ENCODE data around the gene PANK4. TPM values are rescaled to one million over a fixed set of nuclear protein-coding genes. Genes with fewer than 3 reads are reported as not detected.
"Not testable (repeated sequence)": the region's sequence is repeated elsewhere in the genome, so short reads cannot be mapped to it uniquely, and the experiment has no call there.

The PANK4 gene
- total RNA-seq, 1 experiment from 2014 or later = 18.0 TPM

DNA sequence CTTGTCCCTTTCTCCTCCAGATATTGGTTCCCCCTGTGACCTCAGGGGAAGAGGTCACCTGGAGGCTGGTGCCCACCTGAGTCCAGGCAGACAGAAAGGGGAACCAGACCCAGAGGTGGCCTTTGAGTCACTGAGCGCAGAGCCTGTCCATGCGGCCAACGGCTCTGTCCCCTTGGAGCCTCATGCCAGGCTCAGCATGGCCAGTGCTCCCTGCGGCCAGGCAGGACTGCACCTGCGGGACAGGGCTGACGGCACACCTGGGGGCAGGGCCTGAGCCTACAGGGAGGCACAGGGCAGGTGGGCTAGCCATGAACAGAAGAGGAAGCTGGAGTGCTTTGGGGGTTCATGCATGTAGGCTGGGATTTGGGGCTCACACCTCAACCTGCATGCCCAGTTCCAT, 32.5 kb upstream of the PANK4 start:
- no peak for DNase-seq (ENCODE audit: low read depth)

GRCh38 chr1:2558420-2558819, 32.0 kb upstream of the PANK4 start:
- no peak for DNase-seq (ENCODE audit: low read depth)

DNA sequence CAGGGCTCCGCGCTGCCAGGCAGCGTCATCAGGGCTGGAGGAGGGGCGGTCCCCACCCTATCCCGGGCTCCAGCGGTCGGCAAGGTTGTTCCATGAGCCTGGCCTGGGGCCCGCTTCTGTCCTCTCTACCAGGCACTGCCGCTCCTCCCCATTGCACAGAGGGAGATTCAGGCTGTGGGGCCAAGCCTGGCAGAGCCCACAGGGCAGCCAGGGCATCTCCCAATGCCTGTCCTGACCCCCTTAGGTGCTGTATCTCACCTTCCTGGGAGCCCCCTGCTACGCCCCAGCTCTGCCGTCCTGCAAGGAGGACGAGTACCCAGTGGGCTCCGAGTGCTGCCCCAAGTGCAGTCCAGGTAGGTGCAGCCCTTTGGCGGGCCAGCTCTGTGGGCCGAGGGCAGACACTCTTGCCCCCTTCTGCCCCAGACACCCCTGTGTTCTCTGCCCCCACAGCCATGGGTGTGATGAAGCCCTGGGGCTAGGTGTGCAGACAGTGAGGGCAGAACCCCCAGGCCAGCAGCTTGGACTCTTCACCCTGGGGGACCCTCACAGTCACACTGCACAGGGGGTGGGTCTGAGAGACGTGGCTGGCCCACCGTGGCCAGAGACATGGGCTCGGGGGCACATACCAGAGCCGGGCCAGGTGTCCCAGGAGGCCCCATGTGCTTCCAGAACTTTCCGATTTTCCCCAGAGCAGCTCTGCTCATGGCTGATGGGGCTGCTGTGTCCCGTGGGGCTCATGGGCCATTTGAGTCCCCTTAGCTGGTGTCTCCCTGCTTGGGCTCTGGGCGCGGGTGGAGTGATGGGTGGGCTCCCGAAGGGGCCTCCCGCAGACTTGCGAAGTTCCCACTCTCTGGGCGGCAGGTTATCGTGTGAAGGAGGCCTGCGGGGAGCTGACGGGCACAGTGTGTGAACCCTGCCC, 31.3 kb upstream of the PANK4 start:
- DNase-seq (ENCODE audit: low read depth) = no peak

- no peak for DNase-seq (ENCODE audit: low read depth)
These were observed 30.5 kb upstream of the PANK4 start for GRCh38 chr1:2556678-2557481.

DNA sequence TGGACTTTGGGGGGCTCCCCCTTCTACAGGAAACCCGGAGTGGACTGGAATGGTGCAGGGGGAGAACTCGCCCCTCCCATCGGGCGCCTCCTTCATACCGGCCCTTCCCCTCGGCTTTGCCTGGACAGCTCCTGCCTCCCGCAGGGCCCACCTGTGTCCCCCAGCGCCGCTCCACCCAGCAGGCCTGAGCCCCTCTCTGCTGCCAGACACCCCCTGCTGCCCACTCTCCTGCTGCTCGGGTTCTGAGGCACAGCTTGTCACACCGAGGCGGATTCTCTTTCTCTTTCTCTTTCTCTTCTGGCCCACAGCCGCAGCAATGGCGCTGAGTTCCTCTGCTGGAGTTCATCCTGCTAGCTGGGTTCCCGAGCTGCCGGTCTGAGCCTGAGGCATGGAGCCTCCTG, 29.9 kb upstream of the PANK4 start, which contains the start of gene TNFRSF14:
TNFRSF14 (plus strand) TSS at position 95 of the 401 bp plus-strand sequence; CDS start at position 389, 294 bp downstream.
- DNase-seq (ENCODE audit: low read depth) = peak; percentile 58

- peak; percentile 30 for DNase-seq (ENCODE audit: low read depth)
These were observed 29.4 kb upstream of the PANK4 start for GRCh38 chr1:2555634-2556276.

GRCh38 chr1:2554621-2555387, 28.4 kb upstream of the PANK4 start:
- DNase-seq (ENCODE audit: low read depth) = no peak

- DNase-seq (ENCODE audit: low read depth) = no peak
These were observed 27.6 kb upstream of the PANK4 start for GRCh38 chr1:2553871-2554620.

DNA sequence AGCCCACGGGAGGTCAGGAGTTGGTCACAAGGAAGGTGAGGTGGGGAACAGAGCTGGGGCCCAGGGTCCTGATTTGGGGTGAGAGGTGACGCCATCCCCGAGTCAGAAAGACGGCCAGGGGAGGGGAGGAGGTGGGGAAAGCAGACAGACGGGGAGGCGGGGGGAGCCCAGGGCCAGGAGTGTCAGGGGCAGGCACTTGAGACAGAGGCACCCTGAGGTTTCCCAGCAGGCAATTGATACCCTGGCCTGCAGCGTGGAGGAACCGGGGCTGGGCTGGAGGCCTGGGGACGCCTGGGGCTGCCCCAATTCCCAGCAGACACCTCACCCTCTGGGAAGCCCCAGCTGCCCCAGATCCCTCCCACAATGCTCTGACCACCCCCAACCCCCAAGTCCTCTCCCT, 26.7 kb upstream of the PANK4 start:
- not testable (repeated sequence) for DNase-seq (ENCODE audit: low read depth)

DNA sequence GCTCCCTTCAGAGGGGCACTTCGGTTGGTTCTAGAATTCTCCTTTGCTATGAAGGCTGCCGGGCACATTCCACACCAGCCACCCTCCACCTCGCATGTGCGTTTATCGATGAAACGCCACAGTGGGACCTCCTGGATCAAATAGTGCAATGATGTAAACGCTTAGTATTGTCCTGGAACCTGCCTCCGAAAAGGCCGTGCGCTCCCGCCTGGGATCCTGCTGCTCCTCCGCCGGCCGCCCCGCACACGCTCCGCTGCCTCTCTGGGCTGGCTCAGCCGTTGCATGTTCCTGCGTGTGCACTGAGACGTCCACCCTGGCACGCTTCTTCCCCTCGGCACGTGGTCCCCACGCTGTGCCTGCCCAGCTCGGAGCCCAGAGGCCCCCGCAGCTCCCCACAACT, 25.8 kb upstream of the PANK4 start:
- no peak for DNase-seq (ENCODE audit: low read depth)

- DNase-seq (ENCODE audit: low read depth) = not testable (repeated sequence)
These were observed 25.1 kb upstream of the PANK4 start for GRCh38 chr1:2551544-2551943.

DNA sequence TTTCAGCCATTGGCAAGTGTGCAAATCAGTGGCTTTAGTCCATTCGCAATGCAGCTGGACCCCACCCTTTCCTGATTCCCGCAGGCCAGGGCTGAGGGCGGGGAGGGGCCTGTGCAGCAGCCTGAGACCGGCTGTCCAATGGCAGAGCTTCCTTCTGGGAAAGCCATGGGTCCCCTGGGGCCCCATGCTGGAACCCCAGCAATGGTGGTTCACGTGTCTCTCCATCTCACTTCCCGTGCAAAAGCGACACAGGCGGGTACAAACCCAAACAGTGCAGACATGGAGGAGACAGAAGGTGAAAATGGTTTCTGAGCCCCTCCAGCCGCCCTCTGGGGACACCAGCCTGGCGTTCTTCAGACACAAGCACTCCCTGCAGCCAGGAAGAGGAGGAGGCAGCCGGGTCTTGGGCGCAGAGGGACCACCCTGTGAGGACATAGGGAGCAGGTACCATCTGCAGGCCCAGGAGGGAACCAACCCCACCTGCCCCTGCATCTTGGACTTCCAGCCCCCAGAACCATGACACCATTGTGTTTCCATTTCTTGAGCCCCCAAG, 24.0 kb upstream of the PANK4 start:
- not testable (repeated sequence) for DNase-seq (ENCODE audit: low read depth)

- DNase-seq (ENCODE audit: low read depth) = not testable (repeated sequence)
These were observed 23.1 kb upstream of the PANK4 start for GRCh38 chr1:2549367-2550029.

DNA sequence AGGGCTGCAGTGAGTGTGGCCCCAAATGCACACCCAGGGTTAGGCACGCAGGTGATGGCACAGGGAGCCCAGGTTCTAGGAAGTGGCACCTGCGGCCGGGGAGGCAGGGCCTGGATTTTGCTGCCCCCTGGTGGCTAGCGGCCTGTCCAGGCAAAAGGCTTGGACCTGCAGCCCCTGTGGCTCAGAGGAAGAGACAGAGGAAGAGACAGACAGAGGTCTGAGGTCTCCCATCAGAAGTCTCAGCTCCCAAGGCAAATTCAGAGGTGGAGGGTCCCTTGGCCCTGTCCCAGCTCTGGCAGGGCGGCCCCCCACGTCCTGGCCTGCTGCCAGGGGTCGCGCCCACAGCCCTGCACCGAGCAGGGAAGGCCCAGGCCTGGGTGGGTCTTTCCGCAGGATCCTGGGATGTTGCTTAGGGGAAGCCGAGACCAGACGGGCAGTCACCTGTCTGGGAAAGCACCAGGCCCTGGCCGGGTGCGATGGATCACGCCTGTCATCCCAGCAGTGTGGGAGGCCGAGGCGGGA, 21.7 kb upstream of the PANK4 start:
- peak; percentile 70 for DNase-seq (ENCODE audit: low read depth)

DNA sequence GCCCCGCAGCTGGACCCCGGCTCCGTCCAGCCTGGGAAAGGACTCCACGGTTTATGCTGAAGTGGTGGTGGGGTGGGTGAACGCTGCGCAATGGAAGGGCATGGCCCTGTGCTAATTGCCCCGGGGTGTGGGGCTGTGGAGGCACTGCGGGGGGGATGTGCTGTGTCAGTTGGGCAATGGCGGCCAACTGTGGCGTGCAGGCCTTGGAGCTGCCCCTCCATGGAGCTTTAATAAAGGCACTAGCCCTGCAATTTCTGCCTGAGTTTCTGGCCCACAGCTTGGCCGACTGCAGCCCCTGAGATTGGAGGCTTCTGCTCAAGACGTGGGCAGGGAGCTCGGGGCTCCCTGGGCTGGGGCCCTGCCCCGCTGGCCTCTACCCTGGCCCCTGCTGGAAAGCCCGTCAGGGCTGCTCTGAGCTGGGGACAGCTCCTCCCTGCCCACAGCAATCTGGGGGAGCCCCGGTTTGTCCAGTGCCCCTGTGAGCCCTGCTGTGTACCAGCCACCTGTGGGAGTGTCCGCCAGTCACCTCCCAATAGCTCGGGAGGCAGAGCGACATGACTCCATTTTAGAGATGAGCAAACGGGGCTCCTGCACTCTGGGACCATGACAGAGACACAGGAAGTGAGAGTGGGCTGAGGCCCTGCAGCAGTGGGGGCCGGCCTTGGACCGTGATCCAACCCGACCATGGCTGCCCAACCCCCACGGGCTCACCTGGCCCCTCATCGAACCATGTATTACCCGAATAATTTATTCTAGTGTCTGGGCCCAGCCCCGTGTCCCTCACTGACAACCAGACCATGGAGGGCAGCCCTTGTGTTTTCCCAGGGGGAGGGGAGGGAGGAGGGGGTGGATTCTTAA, 21.0 kb upstream of the PANK4 start:
- no peak for DNase-seq (ENCODE audit: low read depth)

DNA sequence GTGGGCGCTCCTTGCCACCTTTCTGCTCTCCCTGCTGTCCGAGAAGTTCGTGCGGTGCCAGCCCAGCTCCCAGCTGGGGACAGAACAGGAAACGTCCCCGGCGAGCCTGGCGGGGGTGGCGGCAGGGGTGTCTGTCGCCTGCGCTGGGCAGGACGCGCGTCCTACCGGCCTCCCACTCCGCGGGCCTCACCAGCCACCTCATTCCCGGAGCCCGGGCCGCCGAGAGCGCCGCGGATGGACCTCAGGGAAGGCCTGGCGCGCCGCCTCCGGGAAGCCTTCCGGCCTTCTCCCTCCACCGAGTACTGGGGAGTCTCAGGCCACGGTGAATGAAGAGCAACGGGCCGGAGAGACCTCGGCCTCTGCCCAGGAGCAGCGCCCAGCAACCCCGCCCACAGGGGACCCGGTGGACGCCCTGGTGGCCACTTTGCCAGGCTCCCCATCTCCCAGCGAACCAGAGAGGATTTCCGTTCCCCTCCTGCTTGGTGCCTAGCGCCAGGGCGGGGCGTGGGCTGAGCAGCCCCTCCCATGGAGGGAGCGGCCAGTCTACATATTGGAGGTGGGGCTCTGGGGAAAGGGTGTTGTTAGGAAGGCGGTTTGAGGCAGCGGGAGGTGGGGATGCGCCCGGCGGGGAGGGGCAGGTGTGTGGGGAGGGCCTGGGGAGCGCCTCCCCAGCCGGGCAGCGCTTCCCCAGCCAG, 20.3 kb upstream of the PANK4 start:
- DNase-seq (ENCODE audit: low read depth) = peak; percentile 75

GRCh38 chr1:2545754-2546514, 19.5 kb upstream of the PANK4 start:
- peak; percentile 70 for DNase-seq (ENCODE audit: low read depth)
